Endodermal cell (in vitro differentiated cells): ENCODE data around the gene ZNRD2. TPM values are rescaled to one million over a fixed set of nuclear protein-coding genes. Genes with fewer than 3 reads are reported as not detected.

Source experiments
- DNase-seq: peaks from one replicate; pipeline ENCODE4 v3.0.0-alpha.2; 2017
- H3K27ac ChIP-seq: 2 replicates; pipeline ENCODE4 v1.5.1; 2013; ENCODE audit warnings: mild to moderate bottlenecking, low read depth, low read length, moderate library complexity
- H3K27me3 ChIP-seq: 2 replicates; pipeline ENCODE4 v1.6.1; 2013; ENCODE audit warnings: mild to moderate bottlenecking, low read length, moderate library complexity; ENCODE audit not compliant: insufficient read depth, control insufficient read depth, poor library complexity, severe bottlenecking
- H3K36me3 ChIP-seq: 2 replicates; pipeline ENCODE4 v1.7.0; 2013; ENCODE audit warnings: mild to moderate bottlenecking, low read length, moderate library complexity; ENCODE audit not compliant: control insufficient read depth, insufficient read depth
- H3K4me1 ChIP-seq: one replicate; pipeline ENCODE4 v1.7.0; 2013; ENCODE audit warnings: low read length; ENCODE audit not compliant: control insufficient read depth, insufficient read depth
- H3K4me3 ChIP-seq: 2 replicates; pipeline ENCODE4 v1.5.1; 2013; ENCODE audit warnings: mild to moderate bottlenecking, low read length, moderate library complexity
- H3K9ac ChIP-seq: 2 replicates; pipeline ENCODE4 v1.6.1; 2013; ENCODE audit warnings: mild to moderate bottlenecking, low read length, moderate library complexity; ENCODE audit not compliant: poor library complexity, severe bottlenecking; ENCODE audit errors: extremely low read depth
- H3K9me3 ChIP-seq: 2 replicates; pipeline ENCODE4 v1.6.1; 2013; ENCODE audit warnings: mild to moderate bottlenecking, low read length, moderate library complexity; ENCODE audit not compliant: control insufficient read depth
- H3K27ac Mint-ChIP-seq: 2 replicates; pipeline ENCODE4 v1.8.0; 2020; ENCODE audit warnings: mixed read lengths
- H3K27me3 Mint-ChIP-seq: 2 replicates; pipeline ENCODE4 v1.8.0; 2021; ENCODE audit warnings: mild to moderate bottlenecking, mixed read lengths; ENCODE audit not compliant: insufficient read depth
- H3K36me3 Mint-ChIP-seq: 2 replicates; pipeline ENCODE4 v1.8.0; 2020; ENCODE audit warnings: low read depth, mixed read lengths
- H3K4me1 Mint-ChIP-seq: 2 replicates; pipeline ENCODE4 v1.8.0; 2020; ENCODE audit warnings: mixed read lengths
- H3K4me3 Mint-ChIP-seq: 2 replicates; pipeline ENCODE4 v1.8.0; 2020; ENCODE audit warnings: mild to moderate bottlenecking, moderate library complexity, mixed read lengths
- H3K9me3 Mint-ChIP-seq: 2 replicates; pipeline ENCODE4 v1.8.0; 2020; ENCODE audit warnings: mild to moderate bottlenecking, mixed read lengths
- WGBS, 2 experiments: methylation state at CpG; one replicate each; pipeline versions ENCODE4 v1.1.5 to v1.1.7; 2013; ENCODE audit warnings: missing lambda C conversion rate in 2 of 2, mixed read lengths in 1 of 2; ENCODE audit not compliant: insufficient coverage in 1 of 2, insufficient read length in 1 of 2; 5-methylcytosine and 5-hydroxymethylcytosine counted together
- total RNA-seq, 2 donors: library from RNA; stranded (reverse); fragmentation: NEBNext Ultra II Directional in 1 of 2; extraction: Animal tissue kit (Norgen Biotek cat#: 25700) in 1 of 2; gene quantifications; 2 replicates in 1 of 2; 3 replicates in 1 of 2; pipeline ENCODE4 v1.2.1, GENCODE V29; 2021
- TF ChIP-seq, protein P1 (sequence below): fragments of 200-600 bp; sonication (generic); conservative IDR thresholded peaks from 2 replicates; pipeline ENCODE4 v1.5.0; 2021; ENCODE audit warnings: antibody characterized with exemption, mild to moderate bottlenecking

Gene ZNRD2
- total RNA-seq, 2 donors from 2014 or later, result 32.8 to 36.5 TPM

- Mint-ChIP-seq H3K9me3 (no peaks in the 10 kb centered on the region), H3K4me1 (peaks cover 15% of the 10 kb centered on the region), H3K36me3 (no peaks in the 10 kb centered on the region), H3K27ac (no peak overlapping the region), H3K4me3 (no peak overlapping the region), H3K27me3 (peaks cover 90% of the 10 kb centered on the region)
- TF ChIP-seq, protein P1, sequence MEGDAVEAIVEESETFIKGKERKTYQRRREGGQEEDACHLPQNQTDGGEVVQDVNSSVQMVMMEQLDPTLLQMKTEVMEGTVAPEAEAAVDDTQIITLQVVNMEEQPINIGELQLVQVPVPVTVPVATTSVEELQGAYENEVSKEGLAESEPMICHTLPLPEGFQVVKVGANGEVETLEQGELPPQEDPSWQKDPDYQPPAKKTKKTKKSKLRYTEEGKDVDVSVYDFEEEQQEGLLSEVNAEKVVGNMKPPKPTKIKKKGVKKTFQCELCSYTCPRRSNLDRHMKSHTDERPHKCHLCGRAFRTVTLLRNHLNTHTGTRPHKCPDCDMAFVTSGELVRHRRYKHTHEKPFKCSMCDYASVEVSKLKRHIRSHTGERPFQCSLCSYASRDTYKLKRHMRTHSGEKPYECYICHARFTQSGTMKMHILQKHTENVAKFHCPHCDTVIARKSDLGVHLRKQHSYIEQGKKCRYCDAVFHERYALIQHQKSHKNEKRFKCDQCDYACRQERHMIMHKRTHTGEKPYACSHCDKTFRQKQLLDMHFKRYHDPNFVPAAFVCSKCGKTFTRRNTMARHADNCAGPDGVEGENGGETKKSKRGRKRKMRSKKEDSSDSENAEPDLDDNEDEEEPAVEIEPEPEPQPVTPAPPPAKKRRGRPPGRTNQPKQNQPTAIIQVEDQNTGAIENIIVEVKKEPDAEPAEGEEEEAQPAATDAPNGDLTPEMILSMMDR, result no peak
- no peaks in the 10 kb centered on the region for H3K36me3 ChIP-seq
- no peak overlapping the region for H3K27ac ChIP-seq
- peaks cover 2% of the 10 kb centered on the region for H3K4me1 ChIP-seq
- H3K4me3 ChIP-seq, result no peak overlapping the region
- DNase-seq, result no peak
- WGBS, 2 experiments, result 80 to 89% methylated on average over 3 to 4 of the region's 4 CpGs
- no peak overlapping the region for H3K9ac ChIP-seq
- peaks cover 53% of the 10 kb centered on the region for H3K27me3 ChIP-seq
- H3K9me3 ChIP-seq, result no peaks in the 10 kb centered on the region
Observed at GRCh38 chr11:65579291-65579690, 9.0 kb downstream of the ZNRD2 start.

GRCh38 chr11:65580031-65580692 is 9.9 kb downstream of the ZNRD2 start:
- Histone ChIP-seq H3K4me1 (no peaks in the 10 kb centered on the region), H3K27ac (no peak overlapping the region), H3K27me3 (peaks cover 54% of the 10 kb centered on the region), H3K36me3 (no peaks in the 10 kb centered on the region), H3K9me3 (no peaks in the 10 kb centered on the region), H3K4me3 (no peak overlapping the region), H3K9ac (no peak overlapping the region)
- H3K9me3 Mint-ChIP-seq, result no peaks in the 10 kb centered on the region
- DNase-seq, result no peak
- H3K36me3 Mint-ChIP-seq, result no peaks in the 10 kb centered on the region
- TF ChIP-seq, protein P1, result no peak
- WGBS, 2 experiments, result 94 to 96% methylated on average over 13 to 19 of the region's 19 CpGs
- no peak overlapping the region for H3K4me3 Mint-ChIP-seq
- peaks cover 90% of the 10 kb centered on the region for H3K27me3 Mint-ChIP-seq
- no peak overlapping the region for H3K27ac Mint-ChIP-seq
- peaks cover 9% of the 10 kb centered on the region for H3K4me1 Mint-ChIP-seq

DNA sequence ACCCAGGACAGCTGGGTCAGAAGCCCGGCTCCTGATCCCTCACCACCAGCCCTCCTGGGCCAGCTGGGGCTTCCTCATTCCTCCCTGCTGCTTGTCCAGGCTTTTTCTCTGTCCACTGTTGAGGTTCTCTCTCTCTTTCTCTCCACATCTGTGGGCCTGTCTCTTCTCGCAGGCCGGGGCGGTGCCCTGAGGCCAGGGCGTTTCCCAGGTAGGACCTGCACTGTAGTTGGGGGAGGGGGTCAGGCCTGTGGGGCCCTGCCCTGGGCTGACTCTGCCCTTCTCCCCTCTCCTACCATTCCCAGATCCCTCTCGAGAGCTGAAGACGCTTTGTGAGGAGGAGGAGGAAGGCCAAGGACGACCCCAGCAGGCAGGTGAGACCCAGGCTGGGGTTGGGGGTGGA is 10.5 kb downstream of the ZNRD2 start:
- Histone ChIP-seq H3K27ac (no peak overlapping the region), H3K4me1 (no peaks in the 10 kb centered on the region), H3K9me3 (no peaks in the 10 kb centered on the region), H3K36me3 (no peaks in the 10 kb centered on the region), H3K9ac (no peak overlapping the region), H3K4me3 (no peak overlapping the region), H3K27me3 (peaks cover 56% of the 10 kb centered on the region)
- Mint-ChIP-seq H3K27me3 (peaks cover 90% of the 10 kb centered on the region), H3K9me3 (no peaks in the 10 kb centered on the region), H3K36me3 (no peaks in the 10 kb centered on the region), H3K4me3 (no peak overlapping the region), H3K27ac (no peak overlapping the region), H3K4me1 (peaks cover 6% of the 10 kb centered on the region)
- no peak for DNase-seq
- WGBS, 2 experiments, result 93 to 100% methylated on average over 1 to 5 of the region's 8 CpGs
- TF ChIP-seq, protein P1, result no peak
